Prostate gland (tissue), 2 donors: ENCODE data around the gene MYMK. TPM values are rescaled to one million over a fixed set of nuclear protein-coding genes. Genes with fewer than 3 reads are reported as not detected.

Source experiments
- DNase-seq: peaks from one replicate; pipeline ENCODE4 v3.0.0-alpha.2; 2019; ENCODE audit warnings: low spot score
- H3K27ac ChIP-seq, 2 donors: fragments of 200-600 bp; sonication (generic); 2 replicates each; pipeline ENCODE4 v1.5.1; 2017 to 2019
- H3K27me3 ChIP-seq: fragments of 200-600 bp; sonication (generic); replicated peaks from 2 replicates; pipeline ENCODE4 v1.5.1; 2019; ENCODE audit not compliant: insufficient read depth
- H3K36me3 ChIP-seq, 2 donors: fragments of 200-600 bp; sonication (generic); 1 replicate in 1 of 2; 2 replicates in 1 of 2; pipeline versions ENCODE4 v1.5.1 to v1.8.1; 2017 to 2019
- H3K4me1 ChIP-seq: fragments of 200-600 bp; sonication (generic); replicated peaks from 2 replicates; pipeline ENCODE4 v1.5.1; 2019
- H3K4me3 ChIP-seq, 2 donors: fragments of 200-600 bp; sonication (generic); 2 replicates each; pipeline ENCODE4 v1.5.1; 2017 to 2019
- H3K9me3 ChIP-seq: fragments of 200-600 bp; sonication (generic); 2 replicates; pipeline ENCODE4 v1.5.1; 2017
- POLR2A ChIP-seq: fragments of 450-650 bp; IDR thresholded peaks from one replicate; pipeline ENCODE4 v1.6.1; 2016; ENCODE audit warnings: antibody characterized with exemption, mild to moderate bottlenecking
- POLR2AphosphoS5 ChIP-seq: sonication (generic); formaldehyde crosslinking; IDR thresholded peaks from one replicate; pipeline ENCODE4 v1.6.1; 2017; ENCODE audit warnings: antibody characterized with exemption
- WGBS: methylation state at CpG from one replicate; pipeline ENCODE4 v1.1.5; 2018; 5-methylcytosine and 5-hydroxymethylcytosine counted together
- intact Hi-C: fragments of 100-400 bp; cut with DNase I; formaldehyde crosslinking; loops from one replicate; pipeline ENCODE4 v1.14.2; 2022
- total RNA-seq, 2 donors: library from RNA; depleted of rRNA; stranded (reverse); fragments of >200 nt; gene quantifications; one replicate each; pipeline ENCODE4 v1.1.0, GENCODE V29; 2016
- TF ChIP-seq, protein P1 (sequence below), 4 experiments: fragments of 200-600 bp in 2 of 4; fragments of 450-650 bp in 2 of 4; sonication (generic) in 2 of 4; IDR thresholded peaks; 1 replicate in 3 of 4; 2 replicates in 1 of 4; pipeline ENCODE4 v1.5.1; 2016 to 2019; ENCODE audit warnings: antibody characterized with exemption in 4 of 4, mild to moderate bottlenecking in 2 of 4, moderate library complexity in 2 of 4

MYMK gene
- total RNA-seq, 2 donors from 2014 or later = not detected

GRCh38 chr9:133571391-133571890 is 46.7 kb upstream of the MYMK start:
- Histone ChIP-seq H3K27me3 (no peaks in the 10 kb centered on the region), H3K27ac (no peak overlapping the region), H3K36me3 (no peaks in the 10 kb centered on the region), H3K4me1 (peaks cover 10% of the 10 kb centered on the region), H3K9me3 (no peaks in the 10 kb centered on the region), H3K4me3 (no peak overlapping the region)
- intact Hi-C loops = no loop called here
- DNase-seq = no peak
- WGBS = 94% methylated on average over 9 of the region's 9 CpGs
- TF ChIP-seq, protein P1, sequence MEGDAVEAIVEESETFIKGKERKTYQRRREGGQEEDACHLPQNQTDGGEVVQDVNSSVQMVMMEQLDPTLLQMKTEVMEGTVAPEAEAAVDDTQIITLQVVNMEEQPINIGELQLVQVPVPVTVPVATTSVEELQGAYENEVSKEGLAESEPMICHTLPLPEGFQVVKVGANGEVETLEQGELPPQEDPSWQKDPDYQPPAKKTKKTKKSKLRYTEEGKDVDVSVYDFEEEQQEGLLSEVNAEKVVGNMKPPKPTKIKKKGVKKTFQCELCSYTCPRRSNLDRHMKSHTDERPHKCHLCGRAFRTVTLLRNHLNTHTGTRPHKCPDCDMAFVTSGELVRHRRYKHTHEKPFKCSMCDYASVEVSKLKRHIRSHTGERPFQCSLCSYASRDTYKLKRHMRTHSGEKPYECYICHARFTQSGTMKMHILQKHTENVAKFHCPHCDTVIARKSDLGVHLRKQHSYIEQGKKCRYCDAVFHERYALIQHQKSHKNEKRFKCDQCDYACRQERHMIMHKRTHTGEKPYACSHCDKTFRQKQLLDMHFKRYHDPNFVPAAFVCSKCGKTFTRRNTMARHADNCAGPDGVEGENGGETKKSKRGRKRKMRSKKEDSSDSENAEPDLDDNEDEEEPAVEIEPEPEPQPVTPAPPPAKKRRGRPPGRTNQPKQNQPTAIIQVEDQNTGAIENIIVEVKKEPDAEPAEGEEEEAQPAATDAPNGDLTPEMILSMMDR (IDR thresholded peaks at IDR 0.05) = no peak

- no peak for DNase-seq
- Histone ChIP-seq H3K4me1 (peaks cover 10% of the 10 kb centered on the region), H3K4me3 (no peak overlapping the region), H3K36me3 (no peaks in the 10 kb centered on the region), H3K27ac (no peak overlapping the region), H3K9me3 (no peaks in the 10 kb centered on the region), H3K27me3 (no peaks in the 10 kb centered on the region)
- intact Hi-C loops = no loop called here
- 91% methylated on average over 12 of the region's 16 CpGs for WGBS
- TF ChIP-seq POLR2A = no peak
- no peak for TF ChIP-seq POLR2AphosphoS5
- TF ChIP-seq, protein P1 (IDR thresholded peaks at IDR 0.05) = no peak
Measured at GRCh38 chr9:133570691-133571080, 45.9 kb upstream of the MYMK start.

GRCh38 chr9:133569891-133570690 is 45.3 kb upstream of the MYMK start:
- TF ChIP-seq POLR2AphosphoS5 (no peak), POLR2A (no peak)
- TF ChIP-seq, protein P1 (IDR thresholded peaks at IDR 0.05) = no peak
- Histone ChIP-seq H3K4me3 (no peak overlapping the region), H3K36me3 (no peaks in the 10 kb centered on the region), H3K4me1 (peaks cover 10% of the 10 kb centered on the region), H3K27me3 (no peaks in the 10 kb centered on the region), H3K27ac (no peak overlapping the region), H3K9me3 (no peaks in the 10 kb centered on the region)
- WGBS = 89% methylated on average over 36 of the region's 36 CpGs
- DNase-seq = no peak
- intact Hi-C loops = no loop called here

DNA sequence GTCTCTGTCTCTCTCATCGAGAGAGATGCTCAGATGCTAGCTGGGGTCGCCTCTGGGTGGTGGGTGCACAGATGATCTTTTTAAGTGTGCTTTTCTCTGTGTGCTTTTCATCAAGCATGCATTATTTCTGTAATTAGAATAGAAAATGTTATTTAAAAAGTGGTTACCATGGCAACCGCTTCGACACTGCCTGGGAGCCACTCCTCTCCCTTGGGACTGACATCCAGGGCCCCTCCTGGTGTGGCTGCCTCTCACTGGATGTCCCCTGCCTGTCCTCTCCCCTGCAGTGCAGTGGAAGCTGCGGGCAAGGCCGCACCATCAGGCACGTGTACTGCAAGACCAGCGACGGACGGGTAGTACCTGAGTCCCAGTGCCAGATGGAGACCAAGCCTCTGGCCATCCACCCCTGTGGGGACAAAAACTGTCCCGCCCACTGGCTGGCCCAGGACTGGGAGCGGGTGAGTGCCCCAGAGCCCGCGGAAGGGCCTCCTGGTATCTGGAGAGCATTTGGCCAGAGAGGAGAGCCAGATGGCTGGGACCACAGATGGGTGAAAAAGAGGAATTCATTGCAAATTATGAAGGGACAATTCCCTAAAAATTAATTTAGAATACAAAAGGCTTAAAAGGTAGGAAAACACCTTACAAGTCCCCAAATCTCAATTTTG is 44.5 kb upstream of the MYMK start:
- no peak for DNase-seq
- Histone ChIP-seq H3K9me3 (no peaks in the 10 kb centered on the region), H3K4me1 (peaks cover 10% of the 10 kb centered on the region), H3K27me3 (no peaks in the 10 kb centered on the region), H3K4me3 (no peak overlapping the region), H3K27ac (no peak overlapping the region), H3K36me3 (no peaks in the 10 kb centered on the region)
- TF ChIP-seq POLR2A = no peak
- no peak for TF ChIP-seq POLR2AphosphoS5
- TF ChIP-seq, protein P1 (IDR thresholded peaks at IDR 0.05) = no peak
- 94% methylated on average over 14 of the region's 14 CpGs for WGBS
- intact Hi-C loops = no loop called here
